22Rv1 (cell line): Measurements from ENCODE around the gene ST6GAL2.

ENCODE experiments used
- CTCF ChIP-seq: fragments of 450-650 bp; IDR thresholded peaks from 2 replicates; pipeline ENCODE4 v1.5.1; 2017; ENCODE audit warnings: mild to moderate bottlenecking
- ZFX ChIP-seq: fragments of 450-650 bp; IDR thresholded peaks from 2 replicates; pipeline ENCODE4 v1.6.1; 2017; ENCODE audit warnings: antibody characterized with exemption, borderline replicate concordance

- TF ChIP-seq CTCF, result peak; percentile 16; the same call in 1 of the 2 replicates
- no peak for TF ChIP-seq ZFX
Observed at GRCh38 chr2:106839849-106840595, 45.9 kb downstream of the ST6GAL2 start.
